Measurements from ENCODE around the gene HNRNPA1.

DNA sequence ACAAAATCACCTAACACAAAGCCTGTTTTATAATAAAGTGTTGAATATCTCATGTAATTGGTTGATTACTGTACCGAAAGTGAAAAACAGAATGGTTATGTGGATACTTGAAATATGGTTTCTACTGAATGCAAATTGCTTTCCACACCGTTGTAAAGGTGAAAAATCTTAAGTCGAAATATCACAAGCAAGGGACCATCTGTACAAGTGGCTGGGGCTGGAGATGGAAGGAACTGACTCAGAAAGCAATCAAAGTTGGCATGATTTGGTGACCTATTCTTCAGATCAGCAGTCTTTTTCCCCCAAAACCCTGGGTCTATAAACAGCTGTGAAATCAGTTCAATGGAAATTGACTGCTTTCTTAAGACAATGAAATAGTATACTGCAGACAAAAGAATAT lies 4.2 kb upstream of the HNRNPA1 start:
- TF ChIP-seq, protein P1, sequence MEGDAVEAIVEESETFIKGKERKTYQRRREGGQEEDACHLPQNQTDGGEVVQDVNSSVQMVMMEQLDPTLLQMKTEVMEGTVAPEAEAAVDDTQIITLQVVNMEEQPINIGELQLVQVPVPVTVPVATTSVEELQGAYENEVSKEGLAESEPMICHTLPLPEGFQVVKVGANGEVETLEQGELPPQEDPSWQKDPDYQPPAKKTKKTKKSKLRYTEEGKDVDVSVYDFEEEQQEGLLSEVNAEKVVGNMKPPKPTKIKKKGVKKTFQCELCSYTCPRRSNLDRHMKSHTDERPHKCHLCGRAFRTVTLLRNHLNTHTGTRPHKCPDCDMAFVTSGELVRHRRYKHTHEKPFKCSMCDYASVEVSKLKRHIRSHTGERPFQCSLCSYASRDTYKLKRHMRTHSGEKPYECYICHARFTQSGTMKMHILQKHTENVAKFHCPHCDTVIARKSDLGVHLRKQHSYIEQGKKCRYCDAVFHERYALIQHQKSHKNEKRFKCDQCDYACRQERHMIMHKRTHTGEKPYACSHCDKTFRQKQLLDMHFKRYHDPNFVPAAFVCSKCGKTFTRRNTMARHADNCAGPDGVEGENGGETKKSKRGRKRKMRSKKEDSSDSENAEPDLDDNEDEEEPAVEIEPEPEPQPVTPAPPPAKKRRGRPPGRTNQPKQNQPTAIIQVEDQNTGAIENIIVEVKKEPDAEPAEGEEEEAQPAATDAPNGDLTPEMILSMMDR (IDR thresholded peaks at IDR 0.05), result no peak
- no peak for TF ChIP-seq POLR2A (IDR thresholded peaks at IDR 0.05)
